Lung microvascular endothelial cell (primary cell): ENCODE data around the gene TTLL9. TPM values are rescaled to one million over a fixed set of nuclear protein-coding genes. Genes with fewer than 3 reads are reported as not detected.

Source experiments
- DNase-seq, 2 donors: peaks; one replicate each; pipeline versions ENCODE4 v3.0.0 to v3.0.0-alpha.2; 2010; ENCODE audit warnings: low read depth in 2 of 2
- total RNA-seq: library from RNA; depleted of rRNA; stranded (reverse); fragments of >200 nt; gene quantifications from 2 replicates; pipeline ENCODE4 v1.2.1, GENCODE V29; 2014

Gene TTLL9
- total RNA-seq, 1 donor from 2014 or later, result under 0.01 TPM

DNA sequence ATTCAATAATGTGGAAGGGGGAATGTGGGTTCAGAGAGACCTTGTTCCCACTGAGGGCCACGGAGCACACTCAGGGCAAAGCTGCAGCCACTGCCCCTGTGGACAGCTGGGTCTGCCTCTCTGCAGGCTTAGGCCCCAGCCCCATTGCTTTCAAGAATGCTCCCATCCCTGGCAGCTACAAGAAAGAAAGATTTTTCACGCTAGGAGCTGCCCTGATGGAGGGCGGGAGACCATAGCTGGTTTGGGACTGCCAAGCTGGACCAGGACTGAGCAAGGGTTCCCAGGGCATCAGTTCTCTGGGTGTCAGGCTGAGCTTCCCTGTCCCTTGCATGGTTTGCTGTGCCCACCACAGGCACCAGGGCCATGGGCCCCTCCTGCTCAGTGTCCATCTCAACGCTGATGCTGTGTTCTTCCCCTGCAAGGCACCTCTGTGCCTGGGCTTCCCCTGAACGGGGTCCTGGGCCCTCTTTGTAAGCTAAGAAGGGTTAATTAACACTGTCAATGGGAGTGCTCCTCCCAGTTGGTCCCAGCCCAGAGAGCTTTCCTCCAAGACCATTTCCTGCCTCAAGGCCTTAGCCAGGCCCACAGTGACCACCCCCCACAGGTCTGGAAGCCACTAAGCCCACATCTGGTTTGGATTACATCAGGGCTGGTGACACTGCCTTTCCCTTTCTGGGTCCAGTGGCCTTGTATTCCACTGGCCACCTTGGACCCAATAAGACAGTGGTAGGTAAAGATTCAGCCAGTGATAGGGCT is 33.4 kb upstream of the TTLL9 start:
- peak in 1 of 2 donors; percentile 14 for DNase-seq

DNA sequence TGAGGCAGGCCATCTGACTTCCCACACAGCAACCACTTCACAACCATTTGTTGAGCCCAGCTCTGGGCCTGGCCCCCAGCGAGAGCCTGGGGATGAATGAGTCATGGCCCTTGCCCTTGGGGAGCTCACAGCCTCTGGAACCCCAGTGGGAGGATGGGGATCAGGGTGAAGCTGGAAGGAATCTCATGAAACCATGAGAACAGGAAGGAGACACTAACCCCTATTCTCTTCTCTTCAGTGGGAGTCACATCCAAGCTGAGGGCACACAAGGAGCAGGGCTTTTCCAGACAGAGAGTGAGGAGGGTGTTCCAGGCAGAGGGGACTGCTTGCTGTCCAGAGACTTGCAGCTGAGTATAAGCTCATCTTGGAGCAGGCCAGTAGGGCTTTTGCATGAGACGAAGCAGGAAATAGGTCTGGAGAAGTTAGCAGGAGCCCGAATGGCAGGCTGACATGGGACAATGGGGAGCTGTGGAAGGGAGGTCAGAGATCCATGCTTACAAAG is 32.5 kb upstream of the TTLL9 start:
- peak in 1 of 2 donors; percentile 78 for DNase-seq

DNA sequence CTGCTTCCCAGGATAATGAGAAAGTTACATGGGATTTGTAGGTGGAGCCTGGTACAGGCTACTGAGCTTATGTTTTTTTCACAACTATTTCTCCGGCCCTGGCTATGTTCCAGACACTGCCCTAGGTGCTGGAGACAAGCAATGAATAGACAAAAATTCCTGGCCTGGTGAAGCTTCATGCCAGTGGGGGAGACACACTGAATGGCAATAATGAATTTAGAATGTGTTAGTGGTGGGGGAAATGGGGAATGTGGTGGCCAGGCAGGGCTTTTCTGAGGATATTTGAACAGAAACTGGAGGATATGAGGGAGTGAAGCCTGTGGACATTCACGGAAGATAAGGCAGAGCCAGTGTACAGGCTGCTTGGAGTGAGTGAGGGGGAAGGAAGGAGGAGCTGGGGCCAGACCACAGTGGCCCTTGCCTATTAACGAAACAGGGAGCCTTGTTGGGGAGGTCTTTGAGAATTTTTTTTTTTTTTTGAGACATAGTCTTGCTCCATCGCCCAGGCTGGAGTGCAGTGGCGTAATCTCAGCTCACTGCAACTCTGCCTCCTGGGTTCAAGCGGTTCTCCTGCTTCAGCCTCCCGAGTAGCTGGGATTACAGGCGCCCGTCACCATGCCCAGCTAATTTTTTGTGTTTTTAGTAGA is 31.7 kb upstream of the TTLL9 start:
- peak; percentile 50 to 68 for DNase-seq

DNA sequence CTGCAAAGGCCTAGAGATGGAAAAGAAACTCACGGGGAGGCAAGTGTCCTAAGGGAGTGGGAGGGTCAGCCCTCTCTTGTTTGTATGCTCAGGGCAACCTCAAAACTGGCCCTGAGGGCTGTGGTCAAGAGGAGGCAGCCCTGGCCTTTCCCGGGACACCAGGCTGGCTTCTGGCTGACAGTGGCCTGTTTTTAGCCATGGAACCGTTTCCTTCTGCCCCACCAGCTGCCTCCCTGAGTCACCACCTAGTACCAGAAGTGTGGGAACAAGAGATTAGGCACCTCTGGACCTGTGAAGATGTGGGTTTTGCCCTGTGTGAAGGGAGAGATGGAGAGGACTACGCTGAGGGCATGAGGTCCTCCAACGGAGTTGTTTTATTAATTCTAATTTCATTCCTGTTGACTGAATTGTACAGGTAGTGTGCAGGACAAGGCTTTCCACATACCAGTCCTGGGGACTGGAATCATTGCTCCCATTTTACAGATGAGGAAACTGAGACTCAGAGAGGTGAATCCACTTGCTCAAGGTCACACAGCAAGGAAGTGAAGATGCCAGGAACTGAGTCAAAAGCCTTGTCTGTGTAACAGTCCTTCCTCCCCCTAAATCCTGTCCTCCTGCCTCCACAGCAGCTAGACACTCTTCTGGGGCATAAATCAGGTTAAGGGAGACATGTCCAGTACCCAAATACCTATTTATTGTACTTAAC is 30.5 kb upstream of the TTLL9 start:
- peak in 1 of 2 donors; percentile 50 for DNase-seq

- peak in 1 of 2 donors; percentile 11 for DNase-seq
Observed at GRCh38 chr20:31840906-31841816, 29.3 kb upstream of the TTLL9 start.

DNA sequence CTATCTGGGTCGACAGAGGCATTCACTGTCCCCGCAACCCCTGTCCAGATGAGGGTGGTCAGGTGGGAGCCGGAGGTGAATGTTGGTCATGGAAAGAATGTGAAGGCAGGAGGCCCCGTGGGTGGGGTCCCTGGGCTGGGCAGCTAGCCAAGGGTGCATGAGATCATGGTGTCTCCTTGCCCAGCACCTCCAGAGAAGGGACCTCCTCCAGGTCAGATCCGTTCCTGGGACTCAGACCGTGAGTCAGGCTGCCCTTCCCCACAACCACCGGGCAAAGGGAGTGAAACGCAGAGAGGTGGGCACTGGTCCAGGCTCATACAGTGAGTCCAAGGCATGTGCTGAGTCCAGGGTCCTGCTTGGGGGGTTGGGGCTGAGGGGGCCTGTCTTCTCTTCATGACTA is 28.5 kb upstream of the TTLL9 start:
- peak; percentile 47 to 81 for DNase-seq

GRCh38 chr20:31842471-31843157 is 27.8 kb upstream of the TTLL9 start:
- DNase-seq, result peak; percentile 36 to 69

GRCh38 chr20:31843288-31843687 is 27.1 kb upstream of the TTLL9 start:
- DNase-seq, result no peak

- DNase-seq, result no peak
Observed at GRCh38 chr20:31843881-31844280, 26.6 kb upstream of the TTLL9 start.

DNA sequence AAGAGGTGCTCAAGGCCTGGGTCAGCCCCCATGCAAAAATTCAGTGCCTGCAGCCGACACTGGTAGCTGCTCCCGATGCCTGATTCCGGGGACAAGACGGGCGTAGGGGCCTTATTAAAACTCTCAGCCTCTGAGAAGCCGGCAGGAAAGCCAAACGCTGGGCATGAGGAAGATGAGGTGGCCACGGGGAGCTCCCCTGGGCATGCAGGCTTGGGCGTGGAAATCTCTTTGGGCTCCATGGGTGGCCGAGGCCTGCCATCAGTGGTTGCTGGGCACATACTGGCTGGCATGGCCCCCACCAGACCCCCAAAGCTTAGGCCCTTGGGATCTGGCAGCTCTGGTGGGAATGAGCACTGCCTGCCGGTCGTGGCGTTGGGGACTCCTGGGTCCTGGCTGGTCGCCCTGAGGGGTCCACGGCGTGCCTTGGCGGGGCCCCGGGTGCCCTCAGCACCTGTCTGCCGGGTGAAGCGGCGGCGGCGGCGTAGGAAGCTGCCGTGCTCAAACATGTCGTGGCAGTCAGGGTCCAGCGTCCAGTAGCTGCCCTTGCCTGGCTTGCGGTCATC is 25.6 kb upstream of the TTLL9 start:
- DNase-seq, result no peak

GRCh38 chr20:31845300-31845863 is 25.1 kb upstream of the TTLL9 start, which contains the start of gene FOXS1:
Gene FOXS1, minus strand, starts transcription at chr20:31845604. Its CDS starts 62 bp downstream, at chr20:31845542.
- DNase-seq, result peak; percentile 44 to 62

GRCh38 chr20:31846793-31847138 is 23.7 kb upstream of the TTLL9 start:
- DNase-seq, result no peak

DNA sequence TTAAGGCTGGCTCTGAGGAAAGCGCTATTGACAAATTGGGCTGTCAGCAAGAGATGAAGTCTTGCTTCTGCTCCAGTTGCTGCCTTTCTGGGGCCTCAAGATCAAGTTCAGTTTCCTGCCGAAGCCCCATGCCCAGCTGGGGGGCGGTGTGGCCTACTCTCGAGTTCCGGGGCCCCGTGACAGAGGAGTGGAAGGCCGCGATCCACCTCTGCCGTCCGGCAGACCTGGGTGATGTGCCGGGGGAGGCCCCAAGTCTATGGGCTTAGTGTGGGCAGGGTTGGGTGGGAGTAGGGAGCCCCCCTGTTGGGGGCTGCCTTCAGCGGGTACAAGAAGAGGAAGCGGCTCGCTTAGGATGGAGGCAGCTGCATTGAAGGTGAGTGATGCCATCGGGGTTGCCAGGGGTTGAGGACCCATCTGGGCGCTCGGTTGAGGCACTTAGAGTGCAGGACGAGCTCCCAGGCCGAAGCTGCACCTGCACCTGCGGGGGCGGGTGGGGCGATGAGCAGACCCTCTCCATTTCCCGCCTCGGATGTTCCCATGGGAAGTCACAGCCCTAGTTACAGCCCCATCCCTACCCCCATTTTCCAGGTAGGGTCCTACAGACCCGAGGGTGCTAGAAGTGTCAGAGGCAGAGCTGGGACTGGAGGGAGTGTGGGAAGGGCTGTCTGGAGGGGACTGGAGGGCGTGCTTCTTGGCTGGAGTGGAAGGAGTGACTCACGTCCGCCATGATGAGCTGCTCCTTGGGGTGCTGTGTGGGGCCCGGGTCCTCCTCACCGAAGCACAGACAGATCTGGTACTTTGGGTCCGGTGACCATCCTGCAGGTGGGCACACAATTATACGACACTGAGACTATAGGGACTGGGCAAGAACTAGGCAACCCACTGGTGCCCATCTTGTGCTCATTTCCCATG is 22.1 kb upstream of the TTLL9 start:
- DNase-seq, result no peak

- no peak for DNase-seq
Observed at GRCh38 chr20:31849306-31849930, 21.0 kb upstream of the TTLL9 start.

- DNase-seq, result no peak
Observed at GRCh38 chr20:31851240-31851955, 19.0 kb upstream of the TTLL9 start.

DNA sequence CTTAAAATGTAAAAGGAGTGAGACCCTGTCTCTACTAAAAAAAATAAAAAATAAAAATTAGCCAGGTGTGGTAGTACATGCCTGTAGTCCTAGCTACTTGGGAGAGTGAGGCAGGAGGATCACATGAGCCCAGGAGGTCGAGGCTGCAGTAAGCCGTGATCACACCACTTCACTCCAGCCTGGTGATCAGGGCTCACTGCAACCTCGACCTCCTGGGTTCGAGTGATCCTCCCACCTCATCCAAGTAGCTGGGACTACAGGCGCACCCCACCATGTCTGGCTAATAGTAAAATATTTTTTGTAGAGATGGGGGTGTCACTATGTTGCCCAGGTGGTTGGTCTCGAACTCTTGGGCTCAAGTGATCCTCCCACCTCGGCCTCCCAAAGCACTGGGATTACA is 17.0 kb upstream of the TTLL9 start:
- no peak for DNase-seq

- DNase-seq, result no peak
Observed at GRCh38 chr20:31856516-31856915, 13.9 kb upstream of the TTLL9 start.
